Neural cell (in vitro differentiated cells): ENCODE results near the gene POU4F2. TPM values are rescaled to one million over a fixed set of nuclear protein-coding genes. Genes with fewer than 3 reads are reported as not detected.
A peak's percentile ranks its signal among the peaks of the same experiment; 100 is the strongest.

Experiments used
- H2AFZ ChIP-seq: fragments of 200-600, 300-800 bp; sonication (generic), shearing (Covaris generic); 2 replicates; pipeline ENCODE4 v1.6.0; 2014; ENCODE audit warnings: low read depth, mild to moderate bottlenecking, antibody characterized with exemption, low read length, moderate library complexity
- H3F3A ChIP-seq: fragments of 200-600 bp; shearing (Covaris generic); 2 replicates; pipeline ENCODE4 v1.6.1; 2016; ENCODE audit warnings: mild to moderate bottlenecking, moderate library complexity, mixed read lengths, antibody characterized with exemption, low read length; ENCODE audit not compliant: insufficient read depth, poor library complexity, severe bottlenecking
- H3K27ac ChIP-seq: fragments of 200-600, 300-800 bp; sonication (generic), shearing (Covaris generic); 2 replicates; pipeline ENCODE4 v1.5.1; 2014; ENCODE audit warnings: mild to moderate bottlenecking, low read length, moderate library complexity
- H3K27me3 ChIP-seq: fragments of 300-800, 200-600 bp; sonication (generic), shearing (Covaris generic); 2 replicates; pipeline ENCODE4 v1.6.0; 2014; ENCODE audit warnings: mild to moderate bottlenecking, low read depth, low read length, moderate library complexity; ENCODE audit not compliant: insufficient read depth
- H3K36me3 ChIP-seq: fragments of 300-800, 200-600 bp; sonication (generic), shearing (Covaris generic); 2 replicates; pipeline ENCODE4 v1.5.1; 2014; ENCODE audit warnings: mild to moderate bottlenecking, antibody characterized with exemption, low read length, moderate library complexity; ENCODE audit not compliant: insufficient read depth
- H3K4me2 ChIP-seq: fragments of 300-800, 200-600 bp; sonication (generic), shearing (Covaris generic); 2 replicates; pipeline ENCODE4 v1.6.0; 2014; ENCODE audit warnings: mild to moderate bottlenecking, low read length
- H3K4me3 ChIP-seq: fragments of 300-800, 200-600 bp; sonication (generic), shearing (Covaris generic); 2 replicates; pipeline ENCODE4 v1.5.1; 2014; ENCODE audit warnings: mild to moderate bottlenecking, low read length, moderate library complexity
- H3K79me2 ChIP-seq: fragments of 200-600 bp; shearing (Covaris generic); replicated peaks from 2 replicates; pipeline ENCODE4 v1.6.0; 2014; ENCODE audit warnings: mild to moderate bottlenecking, low read length, moderate library complexity; ENCODE audit not compliant: insufficient read depth
- H3K9ac ChIP-seq: fragments of 300-800, 200-600 bp; sonication (generic), shearing (Covaris generic); 2 replicates; pipeline ENCODE4 v1.6.1; 2016; ENCODE audit warnings: mild to moderate bottlenecking, low read length, mixed read lengths
- H3K9me2 ChIP-seq: fragments of 200-600 bp; shearing (Covaris generic); 2 replicates; pipeline ENCODE4 v1.6.1; 2016; ENCODE audit warnings: mild to moderate bottlenecking, low read length, mixed read lengths; ENCODE audit not compliant: insufficient read depth
- H3K9me3 ChIP-seq: fragments of 200-600, 300-800 bp; sonication (generic), shearing (Covaris generic); 2 replicates; pipeline ENCODE4 v1.6.1; 2016; ENCODE audit warnings: mild to moderate bottlenecking, mixed run types, low read length, moderate library complexity, mixed read lengths
- H4K20me1 ChIP-seq: fragments of 200-600 bp; shearing (Covaris generic); 2 replicates; pipeline ENCODE4 v1.6.1; 2016; ENCODE audit warnings: mild to moderate bottlenecking, mixed run types; ENCODE audit not compliant: insufficient read depth
- EP300 ChIP-seq: fragments of 450-650 bp; conservative IDR thresholded peaks from 2 replicates; pipeline ENCODE4 v1.6.1; 2014; ENCODE audit warnings: antibody characterized with exemption, mild to moderate bottlenecking, moderate library complexity; ENCODE audit not compliant: poor library complexity, severe bottlenecking
- EZH2 ChIP-seq: fragments of 200-600, 300-800 bp; shearing (Covaris generic), sonication (generic); IDR thresholded peaks from 2 replicates; pipeline ENCODE4 v1.6.1; 2014; ENCODE audit warnings: antibody characterized with exemption, low read length, borderline replicate concordance, mild to moderate bottlenecking; ENCODE audit not compliant: insufficient read depth, poor library complexity, severe bottlenecking
- MXI1 ChIP-seq: fragments of 450-650 bp; conservative IDR thresholded peaks from 2 replicates; pipeline ENCODE4 v1.6.1; 2014; ENCODE audit warnings: antibody characterized with exemption, mild to moderate bottlenecking; ENCODE audit not compliant: poor library complexity, severe bottlenecking
- POLR2AphosphoS5 ChIP-seq: IDR thresholded peaks from 2 replicates; pipeline ENCODE4 v1.6.1; 2012
- RAD21 ChIP-seq: fragments of 450-650 bp; conservative IDR thresholded peaks from 2 replicates; pipeline ENCODE4 v1.6.1; 2014; ENCODE audit warnings: antibody characterized with exemption, mild to moderate bottlenecking, moderate library complexity
- SMC3 ChIP-seq: fragments of 450-650 bp; conservative IDR thresholded peaks from 2 replicates; pipeline ENCODE4 v1.6.1; 2014; ENCODE audit warnings: antibody characterized with exemption, mild to moderate bottlenecking, moderate library complexity; ENCODE audit not compliant: poor library complexity
- TAF1 ChIP-seq: IDR thresholded peaks from 2 replicates; pipeline ENCODE4 v1.6.1; 2012; ENCODE audit warnings: low read depth
- polyA plus RNA-seq: library from polyadenylated mRNA; depleted of rRNA; stranded (reverse); fragments of >200 nt; gene quantifications from 2 replicates; pipeline ENCODE4 v1.2.3, GENCODE V29; 2014
- TF ChIP-seq, protein P1 (sequence below): fragments of 450-650 bp; IDR thresholded peaks from 2 replicates; pipeline ENCODE4 v1.5.1; 2014; ENCODE audit warnings: antibody characterized with exemption, mild to moderate bottlenecking, moderate library complexity; ENCODE audit not compliant: poor library complexity, severe bottlenecking
- TF ChIP-seq, protein P2 (sequence below): IDR thresholded peaks from 2 replicates; pipeline ENCODE4 v1.6.1; 2012; ENCODE audit warnings: borderline replicate concordance

The POU4F2 gene
- polyA plus RNA-seq, 1 donor from 2014 or later, result not detected

DNA sequence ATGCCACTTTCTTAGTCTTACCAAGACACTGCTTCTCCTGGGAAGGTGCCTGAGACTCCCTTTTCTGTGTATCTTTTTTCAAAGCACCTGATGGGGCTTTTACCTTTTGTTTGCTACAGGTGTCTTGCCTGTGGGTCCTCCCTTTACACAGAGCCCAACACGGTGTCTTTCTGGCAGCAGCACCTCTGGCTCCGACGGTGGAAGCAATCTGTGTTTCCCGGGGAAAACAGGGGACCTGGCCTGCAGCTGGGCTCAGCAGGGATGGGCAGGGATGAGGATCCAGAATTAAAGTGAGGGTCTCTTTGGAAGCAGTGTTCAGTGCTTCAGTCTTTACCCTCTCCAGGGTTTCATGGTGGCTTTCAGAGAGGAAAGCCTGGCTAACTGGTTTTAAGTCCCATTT, 11.3 kb downstream of the POU4F2 start:
- Histone ChIP-seq H3K9ac (no peak overlapping the region), H3F3A (no peaks in the 10 kb centered on the region), H2AFZ (no peak overlapping the region), H3K9me3 (no peaks in the 10 kb centered on the region), H3K27me3 (peaks cover 100% of the 10 kb centered on the region), H3K4me3 (no peak overlapping the region), H4K20me1 (no peaks in the 10 kb centered on the region), H3K79me2 (no peaks in the 10 kb centered on the region), H3K4me2 (no peak overlapping the region), H3K9me2 (no peaks in the 10 kb centered on the region), H3K36me3 (no peaks in the 10 kb centered on the region), H3K27ac (no peak overlapping the region)
- TF ChIP-seq SMC3 (no peak), MXI1 (no peak), POLR2AphosphoS5 (no peak)
- TF ChIP-seq, protein P1, sequence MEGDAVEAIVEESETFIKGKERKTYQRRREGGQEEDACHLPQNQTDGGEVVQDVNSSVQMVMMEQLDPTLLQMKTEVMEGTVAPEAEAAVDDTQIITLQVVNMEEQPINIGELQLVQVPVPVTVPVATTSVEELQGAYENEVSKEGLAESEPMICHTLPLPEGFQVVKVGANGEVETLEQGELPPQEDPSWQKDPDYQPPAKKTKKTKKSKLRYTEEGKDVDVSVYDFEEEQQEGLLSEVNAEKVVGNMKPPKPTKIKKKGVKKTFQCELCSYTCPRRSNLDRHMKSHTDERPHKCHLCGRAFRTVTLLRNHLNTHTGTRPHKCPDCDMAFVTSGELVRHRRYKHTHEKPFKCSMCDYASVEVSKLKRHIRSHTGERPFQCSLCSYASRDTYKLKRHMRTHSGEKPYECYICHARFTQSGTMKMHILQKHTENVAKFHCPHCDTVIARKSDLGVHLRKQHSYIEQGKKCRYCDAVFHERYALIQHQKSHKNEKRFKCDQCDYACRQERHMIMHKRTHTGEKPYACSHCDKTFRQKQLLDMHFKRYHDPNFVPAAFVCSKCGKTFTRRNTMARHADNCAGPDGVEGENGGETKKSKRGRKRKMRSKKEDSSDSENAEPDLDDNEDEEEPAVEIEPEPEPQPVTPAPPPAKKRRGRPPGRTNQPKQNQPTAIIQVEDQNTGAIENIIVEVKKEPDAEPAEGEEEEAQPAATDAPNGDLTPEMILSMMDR, result no peak

DNA sequence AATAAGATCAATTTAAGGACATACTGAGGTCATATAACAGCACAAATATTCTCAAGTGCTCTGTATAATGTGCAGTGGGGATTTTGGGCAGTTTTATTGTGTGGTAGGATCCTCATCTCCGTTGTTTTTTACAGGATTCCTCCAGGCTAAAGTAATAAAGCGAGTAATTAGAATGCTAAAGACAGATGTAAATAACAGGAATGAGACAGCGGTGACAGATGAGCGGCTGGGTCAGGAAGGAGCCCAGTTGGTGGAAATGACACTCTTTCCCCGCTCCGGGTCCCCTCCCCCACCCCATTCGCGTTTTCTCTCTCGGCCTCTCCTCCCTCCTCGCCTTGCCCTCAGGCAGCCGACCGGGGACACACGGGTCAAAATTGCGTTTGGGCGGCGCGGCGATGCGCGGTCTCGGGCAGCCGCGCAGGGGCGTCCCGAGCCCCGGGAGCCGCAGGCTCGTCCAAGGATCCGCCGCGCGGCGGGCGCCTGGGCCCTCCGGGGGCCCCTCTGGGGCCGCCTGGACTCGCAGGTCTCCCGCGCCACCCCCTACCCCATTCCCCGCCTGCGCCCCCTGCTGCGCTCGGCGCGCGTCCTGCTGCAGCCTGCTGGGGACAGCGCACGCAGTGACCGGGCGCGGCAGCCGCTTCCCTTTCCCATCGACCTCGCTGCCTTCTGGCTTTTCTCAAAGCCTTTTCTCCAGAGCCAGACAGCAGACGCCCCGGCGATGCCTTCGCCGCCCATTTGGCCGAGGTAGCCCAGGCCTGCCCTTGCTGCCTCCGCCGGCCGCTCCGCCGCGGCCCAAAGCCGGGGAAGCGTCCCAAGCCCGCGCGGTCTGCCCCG, 16.2 kb downstream of the POU4F2 start:
- no peak overlapping the region for H3K4me2 ChIP-seq
- H3K4me3 ChIP-seq, result peak overlapping the region; percentile 54
- H3K9ac ChIP-seq, result no peak overlapping the region
- no peak overlapping the region for H2AFZ ChIP-seq
- TF ChIP-seq EZH2 (peak; percentile 77), RAD21 (no peak), TAF1 (no peak)
- no peaks in the 10 kb centered on the region for H3K79me2 ChIP-seq
- no peaks in the 10 kb centered on the region for H3K9me3 ChIP-seq
- no peak overlapping the region for H3K27ac ChIP-seq
- H3K9me2 ChIP-seq, result no peaks in the 10 kb centered on the region
- no peaks in the 10 kb centered on the region for H3K36me3 ChIP-seq
- H3F3A ChIP-seq, result no peaks in the 10 kb centered on the region
- no peaks in the 10 kb centered on the region for H4K20me1 ChIP-seq
- H3K27me3 ChIP-seq, result peaks cover 79% of the 10 kb centered on the region

DNA sequence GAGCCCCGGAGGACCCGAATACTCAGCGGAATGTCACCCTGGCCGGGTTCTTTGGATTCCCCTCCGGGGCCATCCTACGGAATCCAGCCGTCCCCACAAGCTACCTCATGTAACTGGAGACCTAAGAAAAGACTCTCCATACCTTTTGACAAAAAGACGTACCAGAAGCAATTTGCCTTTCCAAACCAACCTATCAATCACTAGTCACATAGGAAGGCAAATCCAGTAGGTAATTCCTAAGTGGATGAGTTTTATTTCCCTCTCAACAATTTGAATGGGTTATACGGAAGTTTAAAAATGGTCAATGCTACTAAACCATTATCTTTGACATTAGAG, 16.8 kb downstream of the POU4F2 start:
- no peak for TF ChIP-seq EP300
- TF ChIP-seq MXI1, result no peak
- TF ChIP-seq RAD21, result no peak
- no peak for TF ChIP-seq TAF1
- TF ChIP-seq POLR2AphosphoS5, result no peak
- TF ChIP-seq EZH2, result no peak
- TF ChIP-seq SMC3, result no peak
- TF ChIP-seq, protein P1, result no peak
- TF ChIP-seq, protein P2, sequence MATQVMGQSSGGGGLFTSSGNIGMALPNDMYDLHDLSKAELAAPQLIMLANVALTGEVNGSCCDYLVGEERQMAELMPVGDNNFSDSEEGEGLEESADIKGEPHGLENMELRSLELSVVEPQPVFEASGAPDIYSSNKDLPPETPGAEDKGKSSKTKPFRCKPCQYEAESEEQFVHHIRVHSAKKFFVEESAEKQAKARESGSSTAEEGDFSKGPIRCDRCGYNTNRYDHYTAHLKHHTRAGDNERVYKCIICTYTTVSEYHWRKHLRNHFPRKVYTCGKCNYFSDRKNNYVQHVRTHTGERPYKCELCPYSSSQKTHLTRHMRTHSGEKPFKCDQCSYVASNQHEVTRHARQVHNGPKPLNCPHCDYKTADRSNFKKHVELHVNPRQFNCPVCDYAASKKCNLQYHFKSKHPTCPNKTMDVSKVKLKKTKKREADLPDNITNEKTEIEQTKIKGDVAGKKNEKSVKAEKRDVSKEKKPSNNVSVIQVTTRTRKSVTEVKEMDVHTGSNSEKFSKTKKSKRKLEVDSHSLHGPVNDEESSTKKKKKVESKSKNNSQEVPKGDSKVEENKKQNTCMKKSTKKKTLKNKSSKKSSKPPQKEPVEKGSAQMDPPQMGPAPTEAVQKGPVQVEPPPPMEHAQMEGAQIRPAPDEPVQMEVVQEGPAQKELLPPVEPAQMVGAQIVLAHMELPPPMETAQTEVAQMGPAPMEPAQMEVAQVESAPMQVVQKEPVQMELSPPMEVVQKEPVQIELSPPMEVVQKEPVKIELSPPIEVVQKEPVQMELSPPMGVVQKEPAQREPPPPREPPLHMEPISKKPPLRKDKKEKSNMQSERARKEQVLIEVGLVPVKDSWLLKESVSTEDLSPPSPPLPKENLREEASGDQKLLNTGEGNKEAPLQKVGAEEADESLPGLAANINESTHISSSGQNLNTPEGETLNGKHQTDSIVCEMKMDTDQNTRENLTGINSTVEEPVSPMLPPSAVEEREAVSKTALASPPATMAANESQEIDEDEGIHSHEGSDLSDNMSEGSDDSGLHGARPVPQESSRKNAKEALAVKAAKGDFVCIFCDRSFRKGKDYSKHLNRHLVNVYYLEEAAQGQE, result no peak
- Histone ChIP-seq H3F3A (no peaks in the 10 kb centered on the region), H3K4me2 (no peak overlapping the region), H2AFZ (no peak overlapping the region), H3K79me2 (no peaks in the 10 kb centered on the region), H4K20me1 (no peaks in the 10 kb centered on the region), H3K36me3 (no peaks in the 10 kb centered on the region), H3K27ac (no peak overlapping the region), H3K4me3 (peak overlapping the region; percentile 54), H3K9ac (no peak overlapping the region), H3K9me3 (no peaks in the 10 kb centered on the region), H3K9me2 (no peaks in the 10 kb centered on the region), H3K27me3 (peaks cover 73% of the 10 kb centered on the region)
